ENCODE results near the gene RBMS1. TPM values are rescaled to one million over a fixed set of nuclear protein-coding genes. Genes with fewer than 3 reads are reported as not detected.

The RBMS1 gene
- total and polyA plus RNA-seq, 2 of the 13 experiments (the other 11 are each of a cell fraction or from before 2014, with no cell fraction given), result 55.5 to 110 TPM

DNA sequence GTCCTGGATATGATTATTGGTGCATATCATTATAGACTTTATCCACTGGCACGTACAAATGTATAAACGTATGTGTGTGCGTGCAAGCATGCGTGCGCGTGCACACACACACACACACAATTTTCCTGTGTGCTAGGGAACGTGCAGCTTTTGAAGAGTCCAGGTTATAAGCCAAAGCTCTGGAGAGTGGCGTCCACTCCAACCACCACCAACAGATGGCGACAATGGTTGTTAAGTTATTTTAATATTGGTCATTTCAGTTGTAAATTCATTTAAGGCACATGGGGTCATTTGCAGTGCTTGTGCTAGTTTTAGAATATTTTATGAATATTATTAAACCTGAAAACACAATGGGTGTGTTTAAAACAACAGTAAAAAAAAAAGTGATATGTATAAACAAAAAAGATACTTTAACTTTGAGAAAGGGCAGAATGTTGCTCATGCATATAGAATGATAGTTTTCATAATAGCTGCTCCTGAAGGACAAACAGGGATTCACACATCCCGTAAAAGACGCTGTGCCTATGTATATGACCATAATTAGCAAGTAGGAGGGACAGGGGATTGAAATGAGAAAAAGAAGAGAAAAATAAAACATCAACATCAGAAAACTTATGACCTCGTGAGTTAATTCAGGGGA lies 169.3 kb downstream of the RBMS1 start:
- H3K79me2 ChIP-seq (ENCODE audit: insufficient read depth, low read length), result peaks cover 15% of the 10 kb centered on the region
- TF ChIP-seq ZNF530 (CRISPR knock-in tag; IDR thresholded peaks at IDR 0.05; ENCODE audit: low read depth) (no peak), ZNF12 (CRISPR knock-in tag; IDR thresholded peaks at IDR 0.05) (no peak), REL (CRISPR knock-in tag; conservative IDR thresholded peaks at IDR 0.05) (no peak), ARHGAP35 (CRISPR knock-in tag; IDR thresholded peaks at IDR 0.05; ENCODE audit: borderline replicate concordance) (no peak), REXO4 (CRISPR knock-in tag; IDR thresholded peaks at IDR 0.05; ENCODE audit: borderline replicate concordance) (no peak), ZNF138 (CRISPR knock-in tag; IDR thresholded peaks at IDR 0.05; ENCODE audit: low read depth) (no peak), RAD21 (CRISPR knock-in tag; IDR thresholded peaks at IDR 0.05) (peak; percentile 65), NCOA1 (CRISPR knock-in tag; IDR thresholded peaks at IDR 0.05) (no peak), ZNF234 (CRISPR knock-in tag; conservative IDR thresholded peaks at IDR 0.05) (no peak), CHD2 (IDR thresholded peaks at IDR 0.05; ENCODE audit: low read depth, low read length) (no peak), NFYB (CRISPR knock-in tag; IDR thresholded peaks at IDR 0.05) (no peak), ZNF7 (CRISPR knock-in tag; IDR thresholded peaks at IDR 0.05) (no peak), ZNF766 (CRISPR knock-in tag; IDR thresholded peaks at IDR 0.05; ENCODE audit: borderline replicate concordance) (no peak)
- TF ChIP-seq, protein P1, sequence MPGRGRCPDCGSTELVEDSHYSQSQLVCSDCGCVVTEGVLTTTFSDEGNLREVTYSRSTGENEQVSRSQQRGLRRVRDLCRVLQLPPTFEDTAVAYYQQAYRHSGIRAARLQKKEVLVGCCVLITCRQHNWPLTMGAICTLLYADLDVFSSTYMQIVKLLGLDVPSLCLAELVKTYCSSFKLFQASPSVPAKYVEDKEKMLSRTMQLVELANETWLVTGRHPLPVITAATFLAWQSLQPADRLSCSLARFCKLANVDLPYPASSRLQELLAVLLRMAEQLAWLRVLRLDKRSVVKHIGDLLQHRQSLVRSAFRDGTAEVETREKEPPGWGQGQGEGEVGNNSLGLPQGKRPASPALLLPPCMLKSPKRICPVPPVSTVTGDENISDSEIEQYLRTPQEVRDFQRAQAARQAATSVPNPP (CRISPR knock-in tag; IDR thresholded peaks at IDR 0.05), result no peak
- TF ChIP-seq, protein P2, sequence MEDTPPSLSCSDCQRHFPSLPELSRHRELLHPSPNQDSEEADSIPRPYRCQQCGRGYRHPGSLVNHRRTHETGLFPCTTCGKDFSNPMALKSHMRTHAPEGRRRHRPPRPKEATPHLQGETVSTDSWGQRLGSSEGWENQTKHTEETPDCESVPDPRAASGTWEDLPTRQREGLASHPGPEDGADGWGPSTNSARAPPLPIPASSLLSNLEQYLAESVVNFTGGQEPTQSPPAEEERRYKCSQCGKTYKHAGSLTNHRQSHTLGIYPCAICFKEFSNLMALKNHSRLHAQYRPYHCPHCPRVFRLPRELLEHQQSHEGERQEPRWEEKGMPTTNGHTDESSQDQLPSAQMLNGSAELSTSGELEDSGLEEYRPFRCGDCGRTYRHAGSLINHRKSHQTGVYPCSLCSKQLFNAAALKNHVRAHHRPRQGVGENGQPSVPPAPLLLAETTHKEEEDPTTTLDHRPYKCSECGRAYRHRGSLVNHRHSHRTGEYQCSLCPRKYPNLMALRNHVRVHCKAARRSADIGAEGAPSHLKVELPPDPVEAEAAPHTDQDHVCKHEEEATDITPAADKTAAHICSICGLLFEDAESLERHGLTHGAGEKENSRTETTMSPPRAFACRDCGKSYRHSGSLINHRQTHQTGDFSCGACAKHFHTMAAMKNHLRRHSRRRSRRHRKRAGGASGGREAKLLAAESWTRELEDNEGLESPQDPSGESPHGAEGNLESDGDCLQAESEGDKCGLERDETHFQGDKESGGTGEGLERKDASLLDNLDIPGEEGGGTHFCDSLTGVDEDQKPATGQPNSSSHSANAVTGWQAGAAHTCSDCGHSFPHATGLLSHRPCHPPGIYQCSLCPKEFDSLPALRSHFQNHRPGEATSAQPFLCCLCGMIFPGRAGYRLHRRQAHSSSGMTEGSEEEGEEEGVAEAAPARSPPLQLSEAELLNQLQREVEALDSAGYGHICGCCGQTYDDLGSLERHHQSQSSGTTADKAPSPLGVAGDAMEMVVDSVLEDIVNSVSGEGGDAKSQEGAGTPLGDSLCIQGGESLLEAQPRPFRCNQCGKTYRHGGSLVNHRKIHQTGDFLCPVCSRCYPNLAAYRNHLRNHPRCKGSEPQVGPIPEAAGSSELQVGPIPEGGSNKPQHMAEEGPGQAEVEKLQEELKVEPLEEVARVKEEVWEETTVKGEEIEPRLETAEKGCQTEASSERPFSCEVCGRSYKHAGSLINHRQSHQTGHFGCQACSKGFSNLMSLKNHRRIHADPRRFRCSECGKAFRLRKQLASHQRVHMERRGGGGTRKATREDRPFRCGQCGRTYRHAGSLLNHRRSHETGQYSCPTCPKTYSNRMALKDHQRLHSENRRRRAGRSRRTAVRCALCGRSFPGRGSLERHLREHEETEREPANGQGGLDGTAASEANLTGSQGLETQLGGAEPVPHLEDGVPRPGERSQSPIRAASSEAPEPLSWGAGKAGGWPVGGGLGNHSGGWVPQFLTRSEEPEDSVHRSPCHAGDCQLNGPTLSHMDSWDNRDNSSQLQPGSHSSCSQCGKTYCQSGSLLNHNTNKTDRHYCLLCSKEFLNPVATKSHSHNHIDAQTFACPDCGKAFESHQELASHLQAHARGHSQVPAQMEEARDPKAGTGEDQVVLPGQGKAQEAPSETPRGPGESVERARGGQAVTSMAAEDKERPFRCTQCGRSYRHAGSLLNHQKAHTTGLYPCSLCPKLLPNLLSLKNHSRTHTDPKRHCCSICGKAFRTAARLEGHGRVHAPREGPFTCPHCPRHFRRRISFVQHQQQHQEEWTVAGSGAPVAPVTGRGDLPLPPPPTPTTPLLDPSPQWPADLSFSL (CRISPR knock-in tag; IDR thresholded peaks at IDR 0.05), result no peak
- TF ChIP-seq, protein P3, sequence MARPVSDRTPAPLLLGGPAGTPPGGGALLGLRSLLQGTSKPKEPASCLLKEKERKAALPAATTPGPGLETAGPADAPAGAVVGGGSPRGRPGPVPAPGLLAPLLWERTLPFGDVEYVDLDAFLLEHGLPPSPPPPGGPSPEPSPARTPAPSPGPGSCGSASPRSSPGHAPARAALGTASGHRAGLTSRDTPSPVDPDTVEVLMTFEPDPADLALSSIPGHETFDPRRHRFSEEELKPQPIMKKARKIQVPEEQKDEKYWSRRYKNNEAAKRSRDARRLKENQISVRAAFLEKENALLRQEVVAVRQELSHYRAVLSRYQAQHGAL (CRISPR knock-in tag; IDR thresholded peaks at IDR 0.05; ENCODE audit: not compliant biosample characterization), result no peak

More for the DNA sequence above, 169.3 kb downstream of the RBMS1 start:
- Histone ChIP-seq H3K4me2 (ENCODE audit: low read depth, low read length) (no peak overlapping the region), H2AFZ (ENCODE audit: low read length) (no peak overlapping the region), H3K4me3 (replicated peaks in 1 of 3; ENCODE audit: insufficient read depth in 1 of 3, low read depth in 2 of 3, low read length in 3 of 3) (no peak overlapping the region), H3K4me1 (ENCODE audit: insufficient read depth, low read length) (peaks cover 35% of the 10 kb centered on the region), H4K20me1 (ENCODE audit: insufficient read depth, low read length) (peaks cover 37% of the 10 kb centered on the region), H3K9me3 (ENCODE audit: low read length) (no peaks in the 10 kb centered on the region), H3K9ac (ENCODE audit: insufficient read depth, low read depth, low read length) (no peak overlapping the region), H3K27ac (ENCODE audit: extremely low read length, insufficient read depth, low read length) (no peak overlapping the region), H3K27me3 (ENCODE audit: control insufficient read depth in 1 of 2, insufficient read depth in 2 of 2, low read length in 2 of 2) (no peaks in the 10 kb centered on the region), H3K36me3 (replicated peaks in 1 of 2; ENCODE audit: control insufficient read depth in 1 of 2, insufficient read depth in 2 of 2, low read length in 2 of 2) (no peaks in the 10 kb centered on the region)
- ChIA-PET POLR2A (interaction anchor here (1.0 to 1.7 kb wide), 2 partner anchors 54 to 168 kb away, joined by 3 to 4 read pairs; no protein-coding TSS in a partner anchor), CTCF (ENCODE audit: low intra/inter-chr PET ratio, low total read pairs) (interaction anchor here (1.2 to 2.0 kb wide), 2 partner anchors 647 to 739 kb away, joined by 3 to 7 read pairs; no protein-coding TSS in a partner anchor)
- ATAC-seq, result peak; percentile 54
- in situ Hi-C loops (cut with HindIII; ENCODE audit: extremely low pct_ligation_motif_present, low pct_unique_long_range_greater_than_20kb) (no loop called here), intact Hi-C loops (cut with micrococcal nuclease; ENCODE audit: unreplicated experiment) (loop anchor here (1.0 to 2.0 kb wide), 3 partner anchors 169 to 646 kb away; partner anchors contain the start of gene RBMS1)
- no TSS peak for BruUV-seq (replicated peaks)
- FAIRE-seq, result peak; percentile 18
- 82% methylated on average over 12 of the region's 12 CpGs for WGBS (ENCODE audit: low lambda C conversion rate)
- peak; percentile 34 for DNase-seq (ENCODE audit: low spot score)

Measured in HepG2 (cell line).